HepG2 (cell line): ENCODE measurements around the gene DACH2. TPM values are rescaled to one million over a fixed set of nuclear protein-coding genes. Genes with fewer than 3 reads are reported as not detected.

Experiments used
- ATAC-seq: fragments of 200-7000 bp; cut with Tn5 transposase; 3 replicates; pipeline ENCODE4 v1.9.1; 2020; ENCODE audit warnings: mild to moderate bottlenecking, moderate library complexity
- BruUV-seq: library from RNA; stranded (reverse); fragments of 400-500 nt; replicated peaks from 2 replicates; lab custom pipeline; 2021; lab: Mats Ljungman, UMichigan
- CTCF ChIA-PET: fragments of 300-600 bp; formaldehyde crosslinking; extraction: SDS; loops from one replicate; lab custom pipeline; 2021; ENCODE audit warnings: low total read pairs, inconsistent platforms, low intra/inter-chr PET ratio; lab: Yijun Ruan, JAX
- POLR2A ChIA-PET: fragments of 350-600 bp; sonication (Branson Sonifier 250); formaldehyde crosslinking; loops from one replicate; lab custom pipeline; 2020; ENCODE audit warnings: antibody characterized with exemption, inconsistent platforms; lab: Yijun Ruan, JAX
- DNase-seq: peaks from one replicate; pipeline ENCODE4 v3.0.0-alpha.2; 2015; ENCODE audit warnings: low spot score
- FAIRE-seq: peaks from 3 replicates; lab custom pipeline; 2011; peaks lifted over from hg19 to GRCh38; lab: Jason Lieb, UNC
- H2AFZ ChIP-seq: one replicate; pipeline ENCODE4 v1.6.1; 2011; ENCODE audit warnings: low read length, inconsistent platforms
- H3K27ac ChIP-seq: fragments of 300-600 bp; 3 replicates; pipeline ENCODE4 v1.8.0; 2011; ENCODE audit warnings: mixed run types, mild to moderate bottlenecking, mixed read lengths, low read length, inconsistent platforms; ENCODE audit not compliant: insufficient read depth; ENCODE audit errors: extremely low read length
- H3K27me3 ChIP-seq, 2 experiments: fragments of 200-600 bp in 1 of 2; 2 replicates in 1 of 2; 3 replicates in 1 of 2; pipeline versions ENCODE4 v1.6.0 to v1.8.0; 2011; ENCODE audit warnings: low read length in 2 of 2, mild to moderate bottlenecking in 2 of 2, moderate library complexity in 2 of 2, inconsistent platforms in 1 of 2; ENCODE audit not compliant: insufficient read depth in 2 of 2, control insufficient read depth in 1 of 2
- H3K36me3 ChIP-seq, 2 experiments: fragments of 200-600 bp in 1 of 2; replicated peaks in 1 of 2; 2 replicates in 1 of 2; 3 replicates in 1 of 2; pipeline versions ENCODE4 v1.5.1 to v1.8.0; 2011; ENCODE audit warnings: low read length in 2 of 2, inconsistent platforms in 1 of 2; ENCODE audit not compliant: insufficient read depth in 2 of 2, control insufficient read depth in 1 of 2
- H3K4me1 ChIP-seq: 2 replicates; pipeline ENCODE4 v1.5.1; 2012; ENCODE audit warnings: low read length, inconsistent platforms; ENCODE audit not compliant: insufficient read depth
- H3K4me2 ChIP-seq: 2 replicates; pipeline ENCODE4 v1.6.0; 2011; ENCODE audit warnings: low read depth, low read length, inconsistent platforms
- H3K4me3 ChIP-seq, 3 experiments: fragments of 200-600 bp in 1 of 3; sonication (generic), shearing (Covaris generic) in 1 of 3; replicated peaks in 1 of 3; 2 replicates each; pipeline ENCODE4 v1.5.1; 2011 to 2016; ENCODE audit warnings: low read length in 3 of 3, inconsistent platforms in 2 of 3, low read depth in 2 of 3, mild to moderate bottlenecking in 2 of 3, control low read depth in 1 of 3, mixed read lengths in 1 of 3; ENCODE audit not compliant: insufficient read depth in 1 of 3
- H3K79me2 ChIP-seq: one replicate; pipeline ENCODE4 v1.6.1; 2011; ENCODE audit warnings: low read length, inconsistent platforms; ENCODE audit not compliant: insufficient read depth
- H3K9ac ChIP-seq: 2 replicates; pipeline ENCODE4 v1.6.0; 2011; ENCODE audit warnings: mild to moderate bottlenecking, low read depth, low read length, inconsistent platforms; ENCODE audit not compliant: insufficient read depth
- H3K9me3 ChIP-seq: 2 replicates; pipeline ENCODE4 v1.5.1; 2012; ENCODE audit warnings: mild to moderate bottlenecking, low read length
- H4K20me1 ChIP-seq: 2 replicates; pipeline ENCODE4 v1.6.0; 2011; ENCODE audit warnings: inconsistent platforms, mild to moderate bottlenecking, low read length, moderate library complexity; ENCODE audit not compliant: insufficient read depth
- CREBL2 ChIP-seq: sonication (generic); formaldehyde crosslinking; IDR thresholded peaks from 2 replicates; pipeline ENCODE4 v1.8.1; 2023; ENCODE audit warnings: missing genetic modification reagents, mild to moderate bottlenecking, borderline replicate concordance
- ERF ChIP-seq: IDR thresholded peaks from 2 replicates; pipeline ENCODE4 v1.6.1; 2018; ENCODE audit warnings: missing biosample characterization, missing genetic modification reagents
- EZH2 ChIP-seq: conservative IDR thresholded peaks from 2 replicates; pipeline ENCODE4 v1.6.1; 2012; ENCODE audit warnings: mild to moderate bottlenecking, low read depth, low read length, moderate library complexity
- ISX ChIP-seq: sonication (generic); formaldehyde crosslinking; conservative IDR thresholded peaks from 2 replicates; pipeline ENCODE4 v1.5.0; 2020; ENCODE audit warnings: missing genetic modification reagents
- MAFK ChIP-seq, 2 experiments: IDR thresholded peaks in 1 of 2; conservative IDR thresholded peaks in 1 of 2; 2 replicates each; pipeline ENCODE4 v1.6.1; 2011; ENCODE audit warnings: improper control_type of control experiment in 2 of 2, low read length in 2 of 2
- ONECUT2 ChIP-seq: sonication (generic); formaldehyde crosslinking; IDR thresholded peaks from 2 replicates; pipeline ENCODE4 v1.4.0; 2020; ENCODE audit warnings: missing genetic modification reagents
- PBX3 ChIP-seq: sonication (generic); formaldehyde crosslinking; IDR thresholded peaks from 2 replicates; pipeline ENCODE4 v1.8.1; 2023; ENCODE audit warnings: missing genetic modification reagents, inconsistent platforms, borderline replicate concordance
- RARG ChIP-seq: sonication (generic); formaldehyde crosslinking; IDR thresholded peaks from 2 replicates; pipeline ENCODE4 v1.4.0; 2020; ENCODE audit warnings: low read depth, mild to moderate bottlenecking, missing genetic modification reagents
- SATB2 ChIP-seq: sonication (generic); formaldehyde crosslinking; IDR thresholded peaks from 2 replicates; pipeline ENCODE4 v1.5.0; 2020; ENCODE audit warnings: missing genetic modification reagents
- SSRP1 ChIP-seq: IDR thresholded peaks from 2 replicates; pipeline ENCODE4 v1.6.1; 2016; ENCODE audit warnings: control low read depth
- ZBTB43 ChIP-seq: sonication (generic); formaldehyde crosslinking; conservative IDR thresholded peaks from 2 replicates; pipeline ENCODE4 v1.4.0; 2020; ENCODE audit warnings: missing genetic modification reagents
- ZNF274 ChIP-seq: sonication (generic); formaldehyde crosslinking; IDR thresholded peaks from 2 replicates; pipeline ENCODE4 v1.5.1; 2020; ENCODE audit warnings: mild to moderate bottlenecking, missing genetic modification reagents
- WGBS: methylation state at CpG from one replicate; pipeline ENCODE4 v1.1.6; 2017; ENCODE audit warnings: low lambda C conversion rate; 5-methylcytosine and 5-hydroxymethylcytosine counted together
- in situ Hi-C: cut with HindIII; loops from 2 replicates; pipeline ENCODE4 v1.10.0; 2017; ENCODE audit warnings: low pct_unique_long_range_greater_than_20kb; ENCODE audit not compliant: extremely low pct_ligation_motif_present
- intact Hi-C: fragments of 100-400 bp; cut with micrococcal nuclease; formaldehyde crosslinking; loops from one replicate; pipeline ENCODE4 v1.10.0; 2022; ENCODE audit not compliant: unreplicated experiment
- polyA plus RNA-seq, 8 experiments: library from polyadenylated mRNA; depleted of rRNA in 3 of 8; stranded (reverse) in 7 of 8; unstranded in 1 of 8; fragments of >200 nt; fragmentation: Illumina TruSeq in 4 of 8; extraction: Trizol in 4 of 8; gene quantifications; 2 replicates each; pipeline versions ENCODE4 v1.2.1 to v1.2.3, GENCODE V29; 2011 to 2016; ENCODE audit warnings: low read depth in 4 of 8, missing spikeins in 1 of 8, mixed read lengths in 1 of 8; ENCODE audit not compliant: insufficient read depth in 1 of 8
- total RNA-seq, 5 experiments: library from RNA; depleted of rRNA; stranded (reverse); fragments of >200 nt; fragmentation: Illumina TruSeq; extraction: Trizol; gene quantifications; 2 replicates each; pipeline ENCODE4 v1.2.3, GENCODE V29; 2016; ENCODE audit warnings: low read depth in 1 of 5
- TF ChIP-seq, protein P1 (sequence below): sonication (generic); formaldehyde crosslinking; IDR thresholded peaks from 2 replicates; pipeline ENCODE4 v1.4.0; 2020; ENCODE audit warnings: mild to moderate bottlenecking, missing genetic modification reagents
- TF ChIP-seq, protein P2 (sequence below), 2 experiments: fragments of 450-650 bp in 1 of 2; sonication (generic) in 1 of 2; formaldehyde crosslinking; IDR thresholded peaks; 2 replicates each; pipeline versions ENCODE4 v1.5.0 to v1.8.0; 2020 to 2022; ENCODE audit warnings: mild to moderate bottlenecking in 1 of 2, missing genetic modification reagents in 1 of 2
- TF ChIP-seq, protein P3 (sequence below): sonication (generic); formaldehyde crosslinking; IDR thresholded peaks from 2 replicates; pipeline ENCODE4 v1.4.0; 2020; ENCODE audit warnings: low read depth, mild to moderate bottlenecking, missing genetic modification reagents
- TF ChIP-seq, protein P4 (sequence below): IDR thresholded peaks from 2 replicates; pipeline ENCODE4 v1.6.1; 2016; ENCODE audit warnings: mild to moderate bottlenecking, missing biosample characterization, missing genetic modification reagents

Gene DACH2
- total and polyA plus RNA-seq, 2 of the 13 experiments (the other 11 are each of a cell fraction or from before 2014, with no cell fraction given), result not detected

DNA sequence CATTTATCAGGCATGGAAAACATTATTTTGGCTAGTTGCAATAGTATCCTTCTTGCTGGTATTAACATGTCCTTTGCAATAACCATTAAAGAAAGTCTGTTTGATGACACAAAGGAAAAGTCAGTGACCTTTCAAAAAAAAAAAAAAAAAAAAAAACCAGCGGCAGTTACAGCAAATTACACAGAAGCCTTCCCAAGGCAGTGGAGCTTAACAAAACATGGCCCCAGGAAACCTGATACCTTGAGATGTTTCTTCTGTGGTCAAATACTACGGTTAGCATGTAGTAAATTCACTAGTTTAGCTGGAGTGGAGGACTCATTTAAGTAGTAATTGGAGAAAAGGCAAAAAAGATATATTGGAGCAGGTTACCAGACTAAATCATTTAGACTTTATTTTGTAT lies 359.1 kb downstream of the DACH2 start:
- ATAC-seq, result no peak

DNA sequence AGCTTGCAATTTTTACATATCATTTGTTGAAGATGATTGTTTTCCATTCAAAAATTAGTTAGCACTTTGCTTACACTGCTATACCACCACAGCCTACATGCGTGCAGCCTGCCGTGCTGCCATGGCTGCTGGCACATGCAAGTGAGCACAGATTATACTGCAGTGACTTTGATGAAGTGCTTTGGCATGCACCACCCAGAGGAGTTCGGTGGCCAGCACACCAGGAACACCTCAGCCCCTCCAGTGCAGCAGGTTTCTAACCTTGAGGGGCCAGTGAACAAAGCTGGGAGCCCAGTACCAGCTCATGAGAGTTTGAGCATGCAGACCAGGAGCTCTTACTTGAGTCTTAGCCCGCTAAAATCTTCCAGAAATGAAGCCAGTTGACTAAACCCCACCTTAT lies 431.5 kb downstream of the DACH2 start:
- Histone ChIP-seq H3K9ac (no peak overlapping the region), H3K4me2 (no peak overlapping the region), H3K27me3 (no peaks in the 10 kb centered on the region), H4K20me1 (no peaks in the 10 kb centered on the region), H3K79me2 (no peaks in the 10 kb centered on the region), H3K36me3 (no peaks in the 10 kb centered on the region), H3K9me3 (no peaks in the 10 kb centered on the region), H3K4me1 (no peaks in the 10 kb centered on the region), H3K4me3 (no peak overlapping the region), H3K27ac (no peak overlapping the region), H2AFZ (no peak overlapping the region)
- intact Hi-C loops, result no loop called here
- no peak for FAIRE-seq
- 20% methylated on average over 1 of the region's 4 CpGs for WGBS
- no peak for ATAC-seq
- CTCF ChIA-PET, result no interaction called here
- DNase-seq, result no peak
- POLR2A ChIA-PET, result no interaction called here
- in situ Hi-C loops, result no loop called here
- no TSS peak for BruUV-seq
- TF ChIP-seq, protein P1, sequence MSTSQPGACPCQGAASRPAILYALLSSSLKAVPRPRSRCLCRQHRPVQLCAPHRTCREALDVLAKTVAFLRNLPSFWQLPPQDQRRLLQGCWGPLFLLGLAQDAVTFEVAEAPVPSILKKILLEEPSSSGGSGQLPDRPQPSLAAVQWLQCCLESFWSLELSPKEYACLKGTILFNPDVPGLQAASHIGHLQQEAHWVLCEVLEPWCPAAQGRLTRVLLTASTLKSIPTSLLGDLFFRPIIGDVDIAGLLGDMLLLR (CRISPR knock-in tag), result no peak
- no peak for TF ChIP-seq ZBTB43 (CRISPR knock-in tag)
- no peak for TF ChIP-seq MAFK (conservative IDR thresholded peaks at IDR 0.05 in 1 of 2, IDR thresholded peaks at IDR 0.05 in 1 of 2; ENCODE audit: low read length in 2 of 2)
- no peak for TF ChIP-seq PBX3
- no peak for TF ChIP-seq EZH2
- TF ChIP-seq, protein P2, sequence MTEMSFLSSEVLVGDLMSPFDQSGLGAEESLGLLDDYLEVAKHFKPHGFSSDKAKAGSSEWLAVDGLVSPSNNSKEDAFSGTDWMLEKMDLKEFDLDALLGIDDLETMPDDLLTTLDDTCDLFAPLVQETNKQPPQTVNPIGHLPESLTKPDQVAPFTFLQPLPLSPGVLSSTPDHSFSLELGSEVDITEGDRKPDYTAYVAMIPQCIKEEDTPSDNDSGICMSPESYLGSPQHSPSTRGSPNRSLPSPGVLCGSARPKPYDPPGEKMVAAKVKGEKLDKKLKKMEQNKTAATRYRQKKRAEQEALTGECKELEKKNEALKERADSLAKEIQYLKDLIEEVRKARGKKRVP (CRISPR knock-in tag; IDR thresholded peaks at IDR 0.05), result no peak
- TF ChIP-seq CREBL2 (CRISPR knock-in tag), result no peak
- TF ChIP-seq ERF, result no peak
- no peak for TF ChIP-seq ZNF274
- TF ChIP-seq, protein P3, sequence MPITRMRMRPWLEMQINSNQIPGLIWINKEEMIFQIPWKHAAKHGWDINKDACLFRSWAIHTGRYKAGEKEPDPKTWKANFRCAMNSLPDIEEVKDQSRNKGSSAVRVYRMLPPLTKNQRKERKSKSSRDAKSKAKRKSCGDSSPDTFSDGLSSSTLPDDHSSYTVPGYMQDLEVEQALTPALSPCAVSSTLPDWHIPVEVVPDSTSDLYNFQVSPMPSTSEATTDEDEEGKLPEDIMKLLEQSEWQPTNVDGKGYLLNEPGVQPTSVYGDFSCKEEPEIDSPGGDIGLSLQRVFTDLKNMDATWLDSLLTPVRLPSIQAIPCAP (CRISPR knock-in tag), result no peak

More for the DNA sequence above, 359.1 kb downstream of the DACH2 start:
- CTCF ChIA-PET, result no interaction called here
- TF ChIP-seq SATB2 (CRISPR knock-in tag) (no peak), SSRP1 (no peak), RARG (no peak), ISX (no peak), ONECUT2 (CRISPR knock-in tag) (no peak)
- TF ChIP-seq, protein P4, sequence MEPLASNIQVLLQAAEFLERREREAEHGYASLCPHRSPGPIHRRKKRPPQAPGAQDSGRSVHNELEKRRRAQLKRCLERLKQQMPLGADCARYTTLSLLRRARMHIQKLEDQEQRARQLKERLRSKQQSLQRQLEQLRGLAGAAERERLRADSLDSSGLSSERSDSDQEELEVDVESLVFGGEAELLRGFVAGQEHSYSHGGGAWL, result no peak
- H3K79me2 ChIP-seq, result no peaks in the 10 kb centered on the region
- POLR2A ChIA-PET, result no interaction called here
- H3K4me3 ChIP-seq, result no peak overlapping the region
- in situ Hi-C loops (no loop called here), intact Hi-C loops (no loop called here)
- H3K4me2 ChIP-seq, result no peak overlapping the region
- BruUV-seq, result no TSS peak
- H3K4me1 ChIP-seq, result no peaks in the 10 kb centered on the region
- DNase-seq, result no peak
- no peaks in the 10 kb centered on the region for H3K27me3 ChIP-seq
- no peaks in the 10 kb centered on the region for H3K9me3 ChIP-seq
- no peaks in the 10 kb centered on the region for H4K20me1 ChIP-seq
- no peak for FAIRE-seq
- 0% methylated on average over 2 of the region's 2 CpGs for WGBS
- no peaks in the 10 kb centered on the region for H3K36me3 ChIP-seq
- H2AFZ ChIP-seq, result no peak overlapping the region
- no peak overlapping the region for H3K9ac ChIP-seq
- H3K27ac ChIP-seq, result no peak overlapping the region
